ENCODE measurements around the gene ATAT1.

ATAT1 gene

DNA sequence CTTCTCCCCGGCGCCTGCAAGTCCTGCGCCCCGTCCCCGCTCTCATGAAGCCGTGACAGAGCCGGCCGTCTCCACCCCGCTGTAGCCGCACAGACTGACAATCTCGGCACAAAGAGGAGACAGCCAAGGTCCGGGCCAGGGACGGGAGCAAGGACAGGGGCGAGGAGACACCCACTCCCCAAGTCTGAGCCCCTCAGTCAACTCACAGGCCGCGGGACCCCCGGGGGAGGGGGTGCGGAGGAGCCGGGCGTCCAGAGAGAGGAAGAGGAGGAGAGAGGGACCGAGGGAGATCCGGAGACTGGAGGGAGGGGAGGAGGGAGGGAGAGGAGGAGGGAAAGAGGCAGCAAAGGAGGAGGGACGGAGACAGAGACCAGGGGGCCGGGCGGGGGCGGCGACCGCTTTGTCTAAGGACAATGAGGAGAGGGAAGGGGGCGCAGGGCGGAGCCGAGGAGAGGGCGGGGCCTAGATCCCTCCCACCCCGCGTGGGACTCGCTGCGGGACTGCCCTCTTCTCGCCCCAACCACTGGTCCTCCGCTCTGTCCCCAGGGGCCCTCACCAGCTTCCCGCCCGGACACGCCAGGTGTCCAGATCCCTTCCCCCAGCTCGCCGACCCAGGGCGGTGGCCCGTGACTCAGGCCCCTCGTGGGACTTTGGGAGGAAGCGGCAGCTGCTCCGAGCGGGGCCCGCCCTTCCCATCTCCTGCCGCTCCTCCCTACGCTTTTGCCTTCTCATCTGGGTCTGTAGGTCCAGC lies 60.4 kb downstream of the ATAT1 start:
- peak overlapping the region; percentile 95 for H3K9ac ChIP-seq (ENCODE audit: low read length)
- peak overlapping the region; percentile 97 for H2BK5ac ChIP-seq (ENCODE audit: low read depth, low read length, poor library complexity, severe bottlenecking)
- H3K4ac ChIP-seq (ENCODE audit: low read depth in 1 of 2, low read length in 2 of 2) = peak overlapping the region; percentile 92 to 99
- peak overlapping the region; percentile 96 for H4K91ac ChIP-seq (ENCODE audit: low read length)
- peaks cover 29% of the 10 kb centered on the region for H3K4me1 ChIP-seq (ENCODE audit: control insufficient read depth, insufficient read depth, low read depth, low read length)
- peak overlapping the region; percentile 92 for H4K8ac ChIP-seq (ENCODE audit: low read length)
- H3K79me1 ChIP-seq (replicated peaks; ENCODE audit: low read length, poor library complexity, severe bottlenecking) = peaks cover 2% of the 10 kb centered on the region
- H3K27ac ChIP-seq (ENCODE audit: low read length, poor library complexity, severe bottlenecking) = peak overlapping the region; percentile 99
- H3K18ac ChIP-seq (ENCODE audit: low read depth in 1 of 2, low read length in 2 of 2) = peak overlapping the region; percentile 98
- peak overlapping the region; percentile 97 for H2BK120ac ChIP-seq (ENCODE audit: low read depth, low read length)
- H3K4me3 ChIP-seq (ENCODE audit: insufficient read depth in 1 of 2, low read depth in 1 of 2, low read length in 2 of 2) = peak overlapping the region; percentile 83 to 93
- H3K14ac ChIP-seq (ENCODE audit: low read length in 2 of 2) = peak overlapping the region in 1 of 2 experiments; percentile 94
- H3K4me2 ChIP-seq (ENCODE audit: low read length, poor library complexity, severe bottlenecking) = peak overlapping the region; percentile 82
- H2BK15ac ChIP-seq (ENCODE audit: low read depth, poor library complexity, severe bottlenecking) = peak overlapping the region; percentile 97
- WGBS = under 1% methylated on average over 27 of the region's 52 CpGs
- H3K27me3 ChIP-seq (ENCODE audit: control insufficient read depth in 1 of 2, insufficient read depth in 1 of 2, low read length in 2 of 2) = no peaks in the 10 kb centered on the region
- H2BK12ac ChIP-seq (ENCODE audit: low read length in 2 of 2) = peak overlapping the region; percentile 64 to 90
- no peaks in the 10 kb centered on the region for H3K9me3 ChIP-seq (ENCODE audit: control insufficient read depth, low read length)
- H3K23ac ChIP-seq (ENCODE audit: low read length in 2 of 2) = peak overlapping the region in 1 of 2 experiments; percentile 95
- peaks cover 17 to 24% of the 10 kb centered on the region in 2 experiments for H3K36me3 ChIP-seq (ENCODE audit: control insufficient read depth in 1 of 2, insufficient read depth in 2 of 2, low read depth in 1 of 2, low read length in 2 of 2)
- H2AK5ac ChIP-seq (ENCODE audit: low read length, severe bottlenecking) = peak overlapping the region; percentile 76
- DNase-seq = peak; percentile 96
- peak overlapping the region; percentile 10 for H2AFZ ChIP-seq (ENCODE audit: low read depth, low read length)

GRCh38 chr6:30687659-30688431 lies 61.2 kb downstream of the ATAT1 start:
- H2BK12ac ChIP-seq (ENCODE audit: low read length in 2 of 2) = peak overlapping the region in 1 of 2 experiments; percentile 70
- H3K9ac ChIP-seq (ENCODE audit: low read length) = peak overlapping the region; percentile 95
- no peaks in the 10 kb centered on the region for H3K27me3 ChIP-seq (ENCODE audit: control insufficient read depth in 1 of 2, insufficient read depth in 1 of 2, low read length in 2 of 2)
- H3K36me3 ChIP-seq (ENCODE audit: control insufficient read depth in 1 of 2, insufficient read depth in 2 of 2, low read depth in 1 of 2, low read length in 2 of 2) = peaks cover 15 to 24% of the 10 kb centered on the region in 2 experiments
- peaks cover 2% of the 10 kb centered on the region for H3K79me1 ChIP-seq (replicated peaks; ENCODE audit: low read length, poor library complexity, severe bottlenecking)
- H2AFZ ChIP-seq (ENCODE audit: low read depth, low read length) = no peak overlapping the region
- peak overlapping the region; percentile 72 to 82 for H3K4ac ChIP-seq (ENCODE audit: low read depth in 1 of 2, low read length in 2 of 2)
- H2AK5ac ChIP-seq (ENCODE audit: low read length, severe bottlenecking) = peak overlapping the region; percentile 4
- H2BK15ac ChIP-seq (ENCODE audit: low read depth, poor library complexity, severe bottlenecking) = peak overlapping the region; percentile 97
- peak overlapping the region; percentile 2 for H4K8ac ChIP-seq (ENCODE audit: low read length)
- peak overlapping the region; percentile 96 to 98 for H3K18ac ChIP-seq (ENCODE audit: low read depth in 1 of 2, low read length in 2 of 2)
- peak; percentile 59 for DNase-seq
- 15% methylated on average over 19 of the region's 22 CpGs for WGBS
- H3K4me3 ChIP-seq (ENCODE audit: insufficient read depth in 1 of 2, low read depth in 1 of 2, low read length in 2 of 2) = peak overlapping the region; percentile 83 to 93
- peak overlapping the region; percentile 97 for H2BK120ac ChIP-seq (ENCODE audit: low read depth, low read length)
- peak overlapping the region in 1 of 2 experiments; percentile 97 for H3K14ac ChIP-seq (ENCODE audit: low read length in 2 of 2)
- peak overlapping the region; percentile 80 for H3K4me2 ChIP-seq (ENCODE audit: low read length, poor library complexity, severe bottlenecking)
- peak overlapping the region; percentile 99 for H3K27ac ChIP-seq (ENCODE audit: low read length, poor library complexity, severe bottlenecking)
- H2BK5ac ChIP-seq (ENCODE audit: low read depth, low read length, poor library complexity, severe bottlenecking) = peak overlapping the region; percentile 90
- H3K23ac ChIP-seq (ENCODE audit: low read length in 2 of 2) = no peak overlapping the region
- H4K91ac ChIP-seq (ENCODE audit: low read length) = peak overlapping the region; percentile 90
- H3K4me1 ChIP-seq (ENCODE audit: control insufficient read depth, insufficient read depth, low read depth, low read length) = peaks cover 27% of the 10 kb centered on the region
- H3K9me3 ChIP-seq (ENCODE audit: control insufficient read depth, low read length) = no peaks in the 10 kb centered on the region

DNA sequence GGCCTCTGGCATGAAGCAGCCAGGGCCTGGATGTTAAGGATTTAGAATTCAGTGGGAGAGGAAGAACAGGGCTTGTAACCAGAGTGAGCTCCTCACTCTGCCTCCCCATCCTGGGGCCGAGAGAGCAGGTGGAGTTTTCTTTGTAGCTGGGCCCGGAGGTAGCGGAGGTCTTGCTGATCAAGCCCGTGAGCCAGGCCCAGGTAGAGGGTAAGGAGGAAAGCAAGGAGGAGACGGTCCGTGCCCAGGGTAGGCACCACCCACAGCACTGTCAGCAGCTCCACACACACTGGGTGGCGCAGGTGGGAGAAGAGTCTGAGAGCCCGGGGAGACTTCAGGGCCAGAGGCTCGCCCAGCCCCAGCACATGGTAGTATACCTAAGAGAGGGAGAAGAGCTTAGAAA lies 61.9 kb downstream of the ATAT1 start:
- H3K4me2 ChIP-seq (ENCODE audit: low read length, poor library complexity, severe bottlenecking) = peak overlapping the region; percentile 80
- no peak overlapping the region for H2BK15ac ChIP-seq (ENCODE audit: low read depth, poor library complexity, severe bottlenecking)
- H3K27me3 ChIP-seq (ENCODE audit: control insufficient read depth in 1 of 2, insufficient read depth in 1 of 2, low read length in 2 of 2) = no peaks in the 10 kb centered on the region
- no peak overlapping the region for H2BK5ac ChIP-seq (ENCODE audit: low read depth, low read length, poor library complexity, severe bottlenecking)
- no peak overlapping the region for H3K23ac ChIP-seq (ENCODE audit: low read length in 2 of 2)
- no peak overlapping the region for H3K27ac ChIP-seq (ENCODE audit: low read length, poor library complexity, severe bottlenecking)
- H3K79me1 ChIP-seq (replicated peaks; ENCODE audit: low read length, poor library complexity, severe bottlenecking) = peaks cover 2% of the 10 kb centered on the region
- WGBS = 88% methylated on average over 6 of the region's 9 CpGs
- H3K36me3 ChIP-seq (ENCODE audit: control insufficient read depth in 1 of 2, insufficient read depth in 2 of 2, low read depth in 1 of 2, low read length in 2 of 2) = peaks cover 8 to 19% of the 10 kb centered on the region in 2 experiments
- H2AFZ ChIP-seq (ENCODE audit: low read depth, low read length) = no peak overlapping the region
- H4K91ac ChIP-seq (ENCODE audit: low read length) = no peak overlapping the region
- H3K18ac ChIP-seq (ENCODE audit: low read depth in 1 of 2, low read length in 2 of 2) = peak overlapping the region; percentile 54 to 96
- peak overlapping the region; percentile 4 for H2AK5ac ChIP-seq (ENCODE audit: low read length, severe bottlenecking)
- peak overlapping the region; percentile 95 for H3K9ac ChIP-seq (ENCODE audit: low read length)
- no peaks in the 10 kb centered on the region for H3K9me3 ChIP-seq (ENCODE audit: control insufficient read depth, low read length)
- H2BK120ac ChIP-seq (ENCODE audit: low read depth, low read length) = peak overlapping the region; percentile 24
- peak overlapping the region; percentile 37 to 82 for H3K4ac ChIP-seq (ENCODE audit: low read depth in 1 of 2, low read length in 2 of 2)
- DNase-seq = no peak
- H3K14ac ChIP-seq (ENCODE audit: low read length in 2 of 2) = peak overlapping the region in 1 of 2 experiments; percentile 78
- H3K4me1 ChIP-seq (ENCODE audit: control insufficient read depth, insufficient read depth, low read depth, low read length) = peaks cover 27% of the 10 kb centered on the region
- peak overlapping the region in 1 of 2 experiments; percentile 75 for H2BK12ac ChIP-seq (ENCODE audit: low read length in 2 of 2)
- no peak overlapping the region for H4K8ac ChIP-seq (ENCODE audit: low read length)
- peak overlapping the region in 1 of 2 experiments; percentile 93 for H3K4me3 ChIP-seq (ENCODE audit: insufficient read depth in 1 of 2, low read depth in 1 of 2, low read length in 2 of 2)

Data from mesenchymal stem cell (in vitro differentiated cells and primary cell).